ENCODE results near the gene CABP1. TPM values are rescaled to one million over a fixed set of nuclear protein-coding genes. Genes with fewer than 3 reads are reported as not detected.

Gene CABP1
- total and polyA plus RNA-seq, 2 donors (not counting 1 experiment from before 2014, with no cell fraction given), result not detected

DNA sequence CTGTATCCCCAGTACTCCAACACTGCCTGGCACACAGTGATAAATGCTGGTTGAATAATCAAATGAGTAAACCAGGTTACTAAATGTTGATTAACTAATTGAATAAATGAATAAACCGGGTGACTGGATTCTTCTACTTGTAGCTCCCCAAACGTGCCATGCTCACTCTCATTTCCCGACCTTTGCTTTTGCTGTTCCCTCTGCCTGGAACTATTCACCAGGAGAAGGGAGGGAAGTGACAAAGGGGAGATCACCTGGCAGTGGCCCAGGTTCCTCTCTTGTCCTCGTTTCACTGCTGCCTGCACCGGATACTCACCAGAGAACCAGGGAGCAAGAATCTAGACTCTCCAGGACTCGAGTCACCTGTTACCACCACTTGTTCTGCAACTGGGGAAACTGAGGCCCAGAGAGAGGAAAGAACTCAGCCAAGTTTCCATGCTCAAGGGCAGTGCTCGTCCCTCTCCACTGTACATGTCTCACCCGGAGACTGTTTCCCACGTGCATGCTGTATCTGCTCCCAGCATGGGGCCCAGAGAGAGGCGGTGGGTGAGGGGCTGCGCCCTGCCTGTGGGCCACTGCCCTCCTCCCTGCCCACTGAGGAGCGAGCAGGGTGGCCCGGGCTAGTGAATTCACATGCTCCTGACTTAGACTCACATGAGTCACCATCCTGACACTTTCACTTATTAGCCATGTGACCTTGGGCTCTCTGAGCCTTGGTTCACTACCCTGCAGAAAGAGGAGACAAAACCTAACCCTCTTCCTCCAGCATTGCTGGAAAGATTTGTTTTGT is 41.6 kb upstream of the CABP1 start:
- no peak overlapping the region for H3K4me2 ChIP-seq (replicated peaks; ENCODE audit: low read depth, low read length, poor library complexity, severe bottlenecking)
- WGBS (ENCODE audit: insufficient coverage), result 83% methylated on average over 9 of the region's 13 CpGs
- no peaks in the 10 kb centered on the region for H3K79me2 ChIP-seq (ENCODE audit: control insufficient read depth, insufficient read depth, low read length)
- no peak for ATAC-seq (ENCODE audit: low read depth)
- Mint-ChIP-seq H3K27ac (no peak overlapping the region), H3K27me3 (peaks cover 18% of the 10 kb centered on the region), H3K4me1 (no peaks in the 10 kb centered on the region), H3K9me3 (ENCODE audit: insufficient read depth) (no peaks in the 10 kb centered on the region), H3K4me3 (no peak overlapping the region)
- H2AFZ ChIP-seq (ENCODE audit: insufficient read depth, low read depth, low read length, poor library complexity, severe bottlenecking), result no peak overlapping the region
- H3K9ac ChIP-seq (ENCODE audit: low read length), result no peak overlapping the region
- no peaks in the 10 kb centered on the region for H3K9me3 ChIP-seq (ENCODE audit: control extremely low read depth in 1 of 3, control insufficient read depth in 2 of 3, insufficient read depth in 1 of 3, low read length in 2 of 3)
- intact Hi-C loops (cut with micrococcal nuclease), result no loop called here
- DNase-seq, result no peak
- H3K27me3 ChIP-seq (replicated peaks in 1 of 4; ENCODE audit: control extremely low read depth in 1 of 4, control insufficient read depth in 3 of 4, insufficient read depth in 4 of 4, low read length in 3 of 4), result peaks cover 0 to 13% (median 0%) of the 10 kb centered on the region in 4 experiments
- H3K27ac ChIP-seq (ENCODE audit: low read length in 2 of 2), result no peak overlapping the region
- POLR2A ChIA-PET, result no interaction called here
- no peaks in the 10 kb centered on the region for H4K20me1 ChIP-seq (ENCODE audit: control insufficient read depth, insufficient read depth, low read length, poor library complexity, severe bottlenecking)
- H3K4me1 ChIP-seq (ENCODE audit: control insufficient read depth in 2 of 2, insufficient read depth in 2 of 2, low read length in 2 of 2), result no peaks in the 10 kb centered on the region
- H3K36me3 ChIP-seq (replicated peaks in 1 of 2; ENCODE audit: control extremely low read depth in 1 of 2, control insufficient read depth in 1 of 2, extremely low read depth in 1 of 2, insufficient read depth in 2 of 2, low read length in 1 of 2), result no peaks in the 10 kb centered on the region
- H3K4me3 ChIP-seq (ENCODE audit: control extremely low read depth in 1 of 5, extremely low read depth in 1 of 5, insufficient read depth in 1 of 5, low read depth in 2 of 5, low read length in 4 of 5), result no peak overlapping the region
- TF ChIP-seq, protein P1, sequence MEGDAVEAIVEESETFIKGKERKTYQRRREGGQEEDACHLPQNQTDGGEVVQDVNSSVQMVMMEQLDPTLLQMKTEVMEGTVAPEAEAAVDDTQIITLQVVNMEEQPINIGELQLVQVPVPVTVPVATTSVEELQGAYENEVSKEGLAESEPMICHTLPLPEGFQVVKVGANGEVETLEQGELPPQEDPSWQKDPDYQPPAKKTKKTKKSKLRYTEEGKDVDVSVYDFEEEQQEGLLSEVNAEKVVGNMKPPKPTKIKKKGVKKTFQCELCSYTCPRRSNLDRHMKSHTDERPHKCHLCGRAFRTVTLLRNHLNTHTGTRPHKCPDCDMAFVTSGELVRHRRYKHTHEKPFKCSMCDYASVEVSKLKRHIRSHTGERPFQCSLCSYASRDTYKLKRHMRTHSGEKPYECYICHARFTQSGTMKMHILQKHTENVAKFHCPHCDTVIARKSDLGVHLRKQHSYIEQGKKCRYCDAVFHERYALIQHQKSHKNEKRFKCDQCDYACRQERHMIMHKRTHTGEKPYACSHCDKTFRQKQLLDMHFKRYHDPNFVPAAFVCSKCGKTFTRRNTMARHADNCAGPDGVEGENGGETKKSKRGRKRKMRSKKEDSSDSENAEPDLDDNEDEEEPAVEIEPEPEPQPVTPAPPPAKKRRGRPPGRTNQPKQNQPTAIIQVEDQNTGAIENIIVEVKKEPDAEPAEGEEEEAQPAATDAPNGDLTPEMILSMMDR (IDR thresholded peaks at IDR 0.05), result no peak
- no peak for TF ChIP-seq EZH2 (IDR thresholded peaks at IDR 0.05; ENCODE audit: borderline replicate concordance, insufficient read depth, low read depth, low read length, poor library complexity, severe bottlenecking)
- CTCF ChIA-PET, result no interaction called here

Data from B cell (primary cell).